GM12891 (cell line): ENCODE measurements around the gene RANBP3.

Experiments
- DNase-seq: peaks from one replicate; pipeline ENCODE4 v3.0.0; 2011; ENCODE audit warnings: low spot score; ENCODE audit not compliant: insufficient read length
- FAIRE-seq: peaks from 2 replicates; lab custom pipeline; 2011; peaks lifted over from hg19 to GRCh38; lab: Jason Lieb, UNC
- PAX5 ChIP-seq: IDR thresholded peaks from 2 replicates; pipeline ENCODE4 v1.6.1; 2011; ENCODE audit warnings: low read length, moderate library complexity, mild to moderate bottlenecking; ENCODE audit not compliant: insufficient read depth, severe bottlenecking
- POLR2A ChIP-seq: IDR thresholded peaks from 2 replicates; pipeline ENCODE4 v1.6.1; 2011; ENCODE audit warnings: low read depth, low read length, control low read depth
- POLR2AphosphoS5 ChIP-seq: IDR thresholded peaks from 2 replicates; pipeline ENCODE4 v1.6.1; 2011; ENCODE audit warnings: low read depth, low read length, control low read depth
- POU2F2 ChIP-seq: IDR thresholded peaks from 2 replicates; pipeline ENCODE4 v1.6.1; 2011; ENCODE audit warnings: low read depth, mild to moderate bottlenecking, control low read depth, low read length, moderate library complexity
- SPI1 ChIP-seq: IDR thresholded peaks from 2 replicates; pipeline ENCODE4 v1.6.1; 2011; ENCODE audit warnings: low read depth, low read length, control low read depth
- TAF1 ChIP-seq: IDR thresholded peaks from 2 replicates; pipeline ENCODE4 v1.6.1; 2011; ENCODE audit warnings: low read depth, low read length, control low read depth

RANBP3 gene

GRCh38 chr19:5995606-5996005 is 17.7 kb upstream of the RANBP3 start:
- no peak for FAIRE-seq
- TF ChIP-seq POU2F2 (no peak), PAX5 (no peak)
- DNase-seq, result no peak

GRCh38 chr19:5994405-5995165 is 16.6 kb upstream of the RANBP3 start:
- FAIRE-seq (no peak), DNase-seq (no peak)
- TF ChIP-seq TAF1 (no peak), POLR2A (no peak), PAX5 (no peak), SPI1 (no peak), POU2F2 (no peak), POLR2AphosphoS5 (no peak)

GRCh38 chr19:5993648-5994358 is 15.9 kb upstream of the RANBP3 start:
- FAIRE-seq (no peak), DNase-seq (no peak)
- TF ChIP-seq PAX5, result no peak
- TF ChIP-seq SPI1, result no peak
- no peak for TF ChIP-seq POU2F2
- no peak for TF ChIP-seq POLR2A
- TF ChIP-seq TAF1, result no peak
- TF ChIP-seq POLR2AphosphoS5, result no peak

- DNase-seq (no peak), FAIRE-seq (no peak)
These were observed 15.3 kb upstream of the RANBP3 start for GRCh38 chr19:5993201-5993600.

GRCh38 chr19:5992756-5993155 is 14.8 kb upstream of the RANBP3 start:
- TF ChIP-seq TAF1, result no peak
- no peak for TF ChIP-seq POU2F2
- no peak for FAIRE-seq
- no peak for DNase-seq

More at GRCh38 chr19:5993201-5993600, 15.3 kb upstream of the RANBP3 start:
- TF ChIP-seq SPI1, result no peak
- no peak for TF ChIP-seq POU2F2
- TF ChIP-seq PAX5, result no peak
- no peak for TF ChIP-seq TAF1
- no peak for TF ChIP-seq POLR2AphosphoS5
- no peak for TF ChIP-seq POLR2A

GRCh38 chr19:5991244-5991838 is 13.4 kb upstream of the RANBP3 start:
- TF ChIP-seq SPI1 (no peak), TAF1 (no peak), POU2F2 (no peak), POLR2A (no peak), PAX5 (no peak), POLR2AphosphoS5 (no peak)
- no peak for FAIRE-seq
- DNase-seq, result no peak

GRCh38 chr19:5990289-5990797 is 12.4 kb upstream of the RANBP3 start:
- TF ChIP-seq POLR2AphosphoS5 (no peak), SPI1 (0 out of 2 replicates have a peak, but pooled peaks have one; percentile 6)
- DNase-seq (no peak), FAIRE-seq (no peak)

- FAIRE-seq (no peak), DNase-seq (no peak)
- TF ChIP-seq TAF1, result no peak
- TF ChIP-seq SPI1, result no peak
These were observed 11.6 kb upstream of the RANBP3 start for GRCh38 chr19:5989388-5990074.

GRCh38 chr19:5988517-5989387 is 10.8 kb upstream of the RANBP3 start:
- FAIRE-seq (peak; percentile 74), DNase-seq (no peak)
- TF ChIP-seq POU2F2 (peak; percentile 99), POLR2AphosphoS5 (no peak), TAF1 (no peak), PAX5 (no peak)
